Iris pigment epithelial cell (primary cell): ENCODE data around the gene TRPV4.
"Not testable (repeated sequence)": the region's sequence is repeated elsewhere in the genome, so short reads cannot be mapped to it uniquely, and the experiment has no call there.

Experiments used
- DNase-seq: peaks from one replicate; pipeline ENCODE4 v3.0.0-alpha.2; 2011; ENCODE audit warnings: low read depth

TRPV4 gene

DNA sequence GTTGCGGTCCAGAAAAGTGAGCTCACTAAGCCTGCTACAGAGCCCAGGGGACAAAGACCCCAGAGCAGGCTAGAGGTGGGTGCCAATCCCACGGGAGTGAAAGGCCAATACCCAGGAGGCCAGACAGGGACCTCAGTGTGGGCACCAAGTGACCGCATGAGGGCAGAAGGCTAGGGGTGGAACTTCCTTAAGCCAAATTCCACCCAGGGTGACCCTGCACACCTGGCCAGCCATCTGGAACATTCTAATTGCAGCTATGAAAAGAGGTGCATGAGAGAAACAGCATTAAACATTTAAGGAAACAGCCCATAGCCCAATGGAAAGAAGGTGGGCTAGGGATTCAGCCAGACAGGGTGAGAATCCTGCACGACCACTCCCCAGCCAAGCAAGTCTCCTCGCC is 27.8 kb upstream of the TRPV4 start:
- DNase-seq = no peak

DNA sequence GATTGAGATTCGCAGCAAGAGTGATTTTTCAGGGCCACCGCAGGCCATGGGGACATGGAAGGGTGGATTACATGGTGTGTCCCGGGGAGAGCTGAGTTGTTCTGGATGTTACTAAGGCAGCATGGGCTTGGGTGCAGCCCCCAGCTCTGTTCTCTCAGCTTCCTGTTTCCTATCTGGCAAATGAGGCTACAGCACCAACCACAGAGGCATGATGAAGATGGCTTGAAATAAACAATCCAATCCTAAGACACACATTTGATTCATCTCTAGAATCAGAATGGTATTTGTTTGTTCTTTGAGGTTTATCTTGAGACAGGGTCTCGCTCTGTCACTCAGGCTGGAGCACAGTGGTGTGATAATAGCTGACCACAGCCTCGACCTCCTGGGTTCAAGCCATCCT is 25.6 kb upstream of the TRPV4 start:
- peak; percentile 39 for DNase-seq

DNA sequence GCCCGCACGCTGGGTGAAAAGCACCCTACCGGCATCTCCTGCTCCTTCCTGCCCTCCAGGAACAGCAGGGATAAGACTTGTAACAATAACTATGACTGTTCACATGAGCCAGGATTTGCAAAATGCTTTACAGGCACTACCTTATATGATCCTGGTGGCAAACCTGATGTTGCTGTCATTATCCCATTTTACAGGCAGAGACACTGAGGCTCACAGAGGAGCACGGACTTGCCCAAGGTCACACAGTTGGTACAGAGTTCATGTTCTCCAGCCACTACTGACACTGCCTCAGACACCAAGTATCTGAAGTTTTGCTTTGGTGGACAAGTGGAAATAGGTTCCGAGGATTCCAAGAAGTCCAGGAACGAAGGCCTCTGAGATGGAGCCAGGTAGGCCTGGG is 24.5 kb upstream of the TRPV4 start:
- no peak for DNase-seq

DNA sequence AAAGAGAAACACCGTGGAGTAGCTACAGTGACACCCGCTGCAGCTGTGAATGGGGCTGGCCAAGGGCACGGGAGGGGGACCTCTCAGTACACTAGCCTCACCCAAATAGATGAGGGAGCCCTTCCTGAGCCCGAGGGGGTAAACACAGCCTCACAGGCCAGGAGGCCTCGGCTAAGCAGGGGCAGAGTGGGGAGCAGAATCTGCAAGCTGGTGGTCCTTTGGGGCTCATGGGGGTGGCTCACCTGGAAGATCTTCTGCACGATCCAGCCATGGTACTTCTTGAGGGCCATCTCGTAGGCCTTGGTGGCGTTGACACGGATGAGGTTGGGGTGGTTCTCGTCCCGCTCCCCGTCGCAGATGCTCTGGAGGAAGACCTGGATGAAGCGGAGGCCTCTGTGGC is 22.2 kb upstream of the TRPV4 start:
- DNase-seq = no peak

DNA sequence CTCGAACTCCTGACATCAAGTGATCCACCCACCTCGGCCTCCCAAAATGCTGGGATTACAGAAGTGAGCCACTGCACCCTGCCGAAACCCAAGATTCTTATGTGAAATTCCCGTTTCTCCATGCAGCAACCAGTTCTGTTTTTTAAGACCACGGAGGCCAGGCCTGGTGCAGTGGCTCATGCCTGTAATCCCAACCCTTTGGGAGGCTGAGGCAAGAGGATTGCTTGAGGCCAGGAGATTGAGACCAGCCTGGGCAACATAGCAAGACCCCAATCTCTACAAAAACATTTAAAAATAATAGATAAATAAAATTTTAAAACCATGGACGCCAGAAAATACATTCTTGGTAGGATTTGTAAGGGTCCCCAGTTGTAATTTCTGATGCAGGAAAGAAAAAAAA is 17.3 kb upstream of the TRPV4 start:
- DNase-seq = not testable (repeated sequence)

DNA sequence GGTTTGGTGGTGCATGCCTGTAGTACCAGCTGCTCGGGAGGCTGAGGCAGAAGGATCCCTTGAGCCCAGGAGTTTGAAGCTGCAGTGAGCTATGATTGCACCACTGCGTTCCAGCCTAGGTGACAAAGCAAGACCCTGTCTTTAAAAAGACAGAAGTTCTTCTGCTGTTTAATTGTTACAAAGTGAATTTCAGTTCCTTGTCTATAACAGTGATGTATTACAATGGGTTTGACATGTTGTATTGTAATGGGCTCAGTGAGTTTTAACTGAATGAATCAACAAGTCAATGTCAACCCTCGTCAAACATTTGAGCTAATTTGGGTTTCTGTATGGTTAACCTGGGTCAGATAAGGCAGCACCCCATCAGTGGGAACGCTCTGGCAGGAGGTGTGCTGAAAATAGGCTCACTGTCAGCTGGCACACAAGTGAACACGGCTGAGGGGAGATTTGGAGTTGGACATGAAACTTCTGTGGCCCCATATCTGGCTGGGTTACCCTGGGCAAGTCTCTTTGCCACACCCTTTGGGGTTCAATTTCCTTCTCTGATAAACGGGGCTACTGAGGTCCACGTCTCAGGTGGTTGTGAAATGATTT is 14.0 kb upstream of the TRPV4 start:
- DNase-seq = no peak

DNA sequence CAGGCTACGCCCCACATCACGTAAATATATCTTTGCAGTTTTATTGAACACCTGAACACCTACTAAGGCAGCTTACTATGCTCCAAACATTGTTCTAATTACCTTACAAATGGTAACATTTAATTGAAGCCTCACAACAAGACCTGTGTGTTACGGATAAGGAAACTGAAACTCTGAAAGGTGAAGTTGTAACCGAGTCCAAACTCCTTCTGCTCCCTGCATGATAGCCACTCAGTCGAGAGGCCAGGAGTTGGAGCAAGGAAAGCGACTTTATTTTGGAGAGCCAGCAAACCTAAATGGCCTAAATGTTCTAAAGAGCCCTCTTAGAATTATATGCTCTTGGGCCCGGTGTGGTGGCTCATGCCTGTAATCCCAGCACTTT is 12.6 kb upstream of the TRPV4 start:
- no peak for DNase-seq

DNA sequence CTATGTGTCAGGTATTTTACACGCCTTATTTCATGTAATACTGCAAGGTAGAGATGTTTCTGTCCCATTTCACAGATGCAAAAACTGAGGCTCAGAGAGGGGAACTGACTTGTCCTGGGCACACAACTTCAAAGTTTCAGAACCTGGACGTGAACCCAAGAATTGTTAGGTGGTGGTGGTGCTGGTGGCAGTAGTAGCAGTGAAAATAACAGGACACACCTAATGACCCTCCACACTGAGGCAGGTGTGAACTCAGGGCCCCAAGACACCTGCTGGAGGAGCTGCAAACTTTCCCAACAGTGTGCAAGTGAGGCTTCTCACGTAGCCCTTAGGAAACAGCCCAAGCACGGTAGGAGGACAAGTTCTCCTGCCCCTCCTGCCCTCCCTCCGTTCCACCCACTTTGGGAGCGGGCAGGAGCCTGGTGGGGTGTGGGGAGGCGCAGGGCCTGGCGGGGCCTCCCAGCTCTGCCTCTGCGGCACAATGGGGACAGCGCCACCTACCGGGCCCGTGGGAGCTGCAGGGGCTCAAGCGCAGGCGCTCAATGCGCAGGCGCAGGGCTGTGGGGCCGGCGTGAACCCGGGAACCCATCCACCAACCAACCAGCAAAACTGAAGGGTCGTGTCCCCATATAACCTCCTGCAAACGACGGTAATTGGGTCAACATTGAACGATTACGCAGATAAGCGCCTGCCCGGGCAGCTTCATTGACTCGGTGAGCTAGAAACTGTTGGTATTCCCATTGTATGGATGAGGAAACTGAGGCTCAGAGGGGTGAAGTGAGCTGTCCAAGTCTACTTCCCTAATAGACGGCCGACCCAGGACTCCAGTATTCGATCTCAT is 12.0 kb upstream of the TRPV4 start:
- peak; percentile 67 for DNase-seq

DNA sequence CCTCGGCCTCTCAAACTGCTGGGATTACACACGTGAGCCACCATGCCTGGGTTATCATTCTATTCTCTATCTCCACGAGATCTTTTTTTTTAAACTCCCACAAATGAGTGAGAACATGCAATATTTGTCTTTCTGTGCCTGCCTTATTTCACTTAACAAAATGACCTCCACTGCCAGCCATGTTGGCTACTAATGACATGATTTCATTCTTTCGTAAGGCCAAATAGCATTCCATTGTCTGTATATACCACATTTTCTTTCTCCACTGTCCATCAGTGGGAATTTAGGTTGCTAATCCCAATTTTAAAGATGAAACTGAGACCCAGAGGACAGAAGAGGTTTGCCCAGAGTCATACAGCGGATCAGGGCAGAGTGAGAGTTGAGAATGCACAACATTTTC is 10.9 kb upstream of the TRPV4 start:
- no peak for DNase-seq

DNA sequence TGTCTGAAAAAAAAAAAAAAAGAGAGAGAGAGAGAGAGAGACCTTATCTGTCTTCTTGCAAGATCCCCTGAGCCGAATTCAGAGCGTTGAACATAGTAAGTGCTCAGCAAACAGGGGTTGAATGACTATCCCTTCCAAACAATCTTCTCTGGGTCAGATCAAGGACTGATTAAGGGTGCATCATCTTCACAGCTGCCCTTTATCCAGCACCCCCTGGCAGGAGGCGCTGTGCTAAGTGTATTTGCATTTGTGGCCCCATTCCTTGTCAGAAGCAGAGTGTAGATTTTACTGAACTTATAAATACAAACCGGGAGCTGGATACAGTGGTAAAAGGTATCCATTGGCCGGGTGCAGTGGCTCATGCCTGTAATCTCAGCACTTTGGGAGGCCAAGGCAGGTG is 8.8 kb upstream of the TRPV4 start:
- no peak for DNase-seq

DNA sequence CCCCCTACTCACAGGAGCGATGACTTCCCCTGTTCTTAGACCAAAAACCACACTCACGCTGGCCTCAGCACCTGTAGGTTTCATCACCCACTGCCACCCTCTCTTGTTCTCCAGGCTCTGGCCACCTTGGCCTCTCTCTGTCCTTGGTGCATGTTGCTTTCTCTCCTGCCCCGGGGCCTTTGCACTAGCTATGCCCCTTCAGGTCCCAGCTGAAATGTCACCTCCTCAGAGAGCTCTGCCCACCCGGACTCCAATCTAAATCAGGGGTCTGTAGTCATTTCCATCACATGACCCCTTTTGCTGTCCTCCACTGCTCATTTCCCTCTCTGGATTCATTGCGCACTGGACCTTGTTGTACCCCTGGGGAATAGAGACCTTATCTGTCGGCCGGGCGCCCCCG is 8.2 kb upstream of the TRPV4 start:
- DNase-seq = no peak

DNA sequence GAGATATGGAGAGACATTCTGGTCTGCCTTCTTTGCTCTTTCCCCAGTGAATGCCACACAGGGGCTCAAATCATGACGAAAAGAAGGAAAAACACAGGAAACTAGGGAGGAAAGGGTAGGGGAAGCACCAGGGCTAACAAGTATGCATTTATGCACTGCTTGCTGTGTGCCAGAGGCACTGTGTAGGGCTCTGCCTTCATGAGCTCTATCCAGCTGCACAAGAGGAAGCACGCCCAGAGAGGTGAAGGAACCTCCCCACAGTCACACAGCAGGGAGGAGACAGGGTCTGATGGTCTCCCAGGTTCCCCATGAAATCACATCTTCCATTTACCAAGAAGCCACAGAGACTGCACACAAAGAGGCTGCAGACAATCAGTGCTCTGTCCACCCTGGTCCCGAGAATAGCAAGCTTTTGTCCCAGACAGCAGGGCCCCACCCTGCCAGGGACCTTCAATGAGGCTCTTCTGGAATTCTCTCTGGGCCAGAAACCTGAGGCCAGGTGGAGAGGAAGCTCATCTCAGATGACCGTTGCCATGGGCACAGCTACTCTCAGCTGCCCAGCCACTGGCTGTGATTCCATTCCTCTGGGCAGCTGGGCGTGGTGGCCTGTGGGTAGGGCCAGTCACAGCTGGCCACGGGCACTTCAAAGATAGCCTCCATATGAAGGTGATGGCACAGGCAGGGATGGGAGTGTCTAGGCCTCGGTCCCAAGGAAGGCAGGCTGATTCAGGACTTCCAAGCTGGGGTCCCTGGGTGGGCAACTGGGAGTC is 7.3 kb upstream of the TRPV4 start:
- no peak for DNase-seq

DNA sequence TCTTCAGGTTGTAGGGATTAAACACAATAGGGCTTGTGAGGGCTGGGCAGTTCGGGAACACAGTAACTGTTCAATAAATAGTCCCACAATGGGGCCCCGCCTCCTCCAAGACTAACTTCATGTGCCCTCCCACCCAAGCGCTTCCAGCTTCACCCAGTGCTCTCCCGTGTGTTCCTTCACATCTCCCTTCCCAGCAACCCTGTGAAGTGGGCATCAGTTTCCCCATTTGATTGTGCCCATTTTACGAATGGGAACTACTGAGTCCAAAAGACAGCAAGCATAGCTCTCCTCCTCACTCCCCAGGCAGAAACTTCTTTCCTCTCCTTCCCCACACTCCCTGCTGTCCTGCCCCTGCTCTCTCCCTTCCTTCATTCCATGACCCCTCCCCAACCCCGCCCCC is 6.2 kb upstream of the TRPV4 start:
- DNase-seq = no peak

DNA sequence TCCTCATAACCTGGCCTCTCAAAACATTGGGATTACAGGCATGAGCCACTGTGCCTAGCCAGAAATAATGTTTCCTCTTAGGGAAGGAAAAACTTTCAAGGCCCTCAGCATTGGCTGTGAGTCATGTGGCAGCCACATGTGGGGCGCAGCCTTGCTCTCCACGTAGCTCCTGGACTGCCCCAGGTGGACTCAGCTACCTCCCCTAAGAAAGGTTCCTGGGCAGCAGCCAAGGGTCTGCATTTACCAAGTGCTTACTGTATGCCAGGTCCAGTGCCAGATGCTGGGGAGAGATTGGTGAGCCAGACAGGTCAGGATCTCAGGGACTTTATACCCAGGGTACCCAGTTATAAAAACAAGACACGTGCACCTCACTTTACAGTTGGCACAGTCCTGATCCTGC is 3.7 kb upstream of the TRPV4 start:
- DNase-seq = peak; percentile 56

DNA sequence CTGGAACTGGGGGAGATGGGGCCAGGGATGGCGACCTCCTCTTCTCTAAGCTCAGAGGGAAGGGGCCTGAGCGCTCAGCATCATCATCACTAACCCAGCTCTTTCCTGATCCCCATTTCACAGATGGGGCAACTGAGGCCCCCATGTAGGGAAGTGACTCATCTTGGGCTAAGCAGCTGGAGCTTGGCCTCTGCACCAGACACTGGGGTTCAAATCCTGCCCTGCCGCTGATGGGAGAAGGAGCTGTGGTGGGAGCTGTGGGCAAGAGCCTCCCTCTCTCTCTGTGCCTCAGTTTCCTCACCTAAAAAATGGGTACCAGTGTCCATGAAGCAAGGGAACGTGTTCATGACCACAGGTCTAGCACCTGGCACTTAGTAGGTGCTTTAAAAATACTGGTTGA is 2.6 kb upstream of the TRPV4 start:
- no peak for DNase-seq

DNA sequence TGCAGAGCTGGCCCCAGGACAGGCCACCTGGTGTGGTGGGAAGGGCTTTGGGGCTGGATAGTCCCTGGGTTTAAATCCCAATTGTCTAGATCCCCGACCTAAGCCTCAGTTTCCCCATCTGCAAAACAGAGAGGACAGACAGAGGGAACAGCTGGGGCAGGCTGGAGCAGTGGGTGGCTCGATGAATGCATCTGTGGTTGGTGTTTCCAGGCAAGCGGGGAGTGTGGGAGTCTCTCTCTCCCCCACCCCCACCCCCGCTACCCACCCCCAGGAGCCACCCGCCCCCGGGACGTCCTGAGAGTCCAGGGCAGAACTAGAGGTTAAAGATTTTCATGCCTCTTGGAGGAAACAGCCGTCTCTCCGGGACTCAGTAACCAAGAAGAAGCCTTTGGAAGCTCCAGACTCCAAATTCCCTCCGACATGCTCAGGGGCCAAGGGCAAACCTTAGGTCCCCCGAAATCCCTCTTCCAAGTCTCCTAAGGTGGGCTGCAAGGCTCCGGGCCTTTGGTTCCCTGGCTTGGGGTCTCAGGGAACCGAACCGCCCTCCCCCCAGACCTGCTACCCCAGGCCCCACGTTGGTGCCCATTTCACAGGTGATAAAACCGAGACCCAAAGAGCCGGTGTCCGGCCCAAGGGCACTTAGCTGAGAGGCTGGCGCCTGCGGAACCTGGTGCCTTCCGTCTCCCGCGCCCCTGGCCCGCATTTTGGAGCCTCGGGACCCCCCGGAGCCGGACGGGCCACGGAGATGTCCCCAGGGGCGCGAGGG is 474 bp downstream of the TRPV4 start:
- DNase-seq = no peak

DNA sequence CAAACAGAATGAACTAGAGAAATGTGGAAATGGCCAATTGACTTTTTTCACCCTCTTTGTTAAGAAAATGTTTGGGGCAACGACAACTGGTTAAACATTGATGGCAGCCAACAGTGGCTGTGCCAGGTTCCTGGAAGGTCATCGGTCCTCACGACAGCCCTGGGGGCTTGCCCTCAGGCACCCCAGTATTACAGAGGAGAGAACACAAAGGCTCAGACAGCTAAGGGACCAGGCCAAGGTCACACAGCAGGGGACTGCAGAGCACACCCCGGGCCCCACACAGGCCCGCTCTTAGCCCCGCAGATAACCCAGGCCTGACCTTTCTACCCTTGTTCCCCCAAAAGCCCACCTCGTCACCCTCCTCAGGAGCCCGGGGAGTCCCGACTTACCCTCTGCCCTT is 1.3 kb downstream of the TRPV4 start:
- DNase-seq = no peak

DNA sequence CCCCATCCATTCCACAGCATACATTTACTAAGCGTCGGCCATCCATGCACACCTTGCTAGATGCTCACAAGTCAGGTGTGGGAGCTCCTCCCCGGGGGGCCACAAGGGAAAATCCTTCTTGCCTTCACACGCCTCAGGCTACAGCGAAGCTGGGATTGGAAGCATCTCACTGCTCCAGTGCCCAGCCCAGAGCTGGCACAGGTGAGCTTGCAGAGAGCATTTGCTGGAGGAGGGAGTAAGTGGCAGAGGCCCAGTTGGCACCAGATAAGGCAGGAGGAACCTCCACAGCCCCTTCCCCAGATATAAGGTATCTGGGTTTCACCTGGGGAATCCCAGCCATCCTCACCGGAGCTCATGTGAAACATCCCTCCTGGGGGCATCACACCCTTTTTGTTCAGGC is 1.8 kb downstream of the TRPV4 start:
- DNase-seq = no peak

DNA sequence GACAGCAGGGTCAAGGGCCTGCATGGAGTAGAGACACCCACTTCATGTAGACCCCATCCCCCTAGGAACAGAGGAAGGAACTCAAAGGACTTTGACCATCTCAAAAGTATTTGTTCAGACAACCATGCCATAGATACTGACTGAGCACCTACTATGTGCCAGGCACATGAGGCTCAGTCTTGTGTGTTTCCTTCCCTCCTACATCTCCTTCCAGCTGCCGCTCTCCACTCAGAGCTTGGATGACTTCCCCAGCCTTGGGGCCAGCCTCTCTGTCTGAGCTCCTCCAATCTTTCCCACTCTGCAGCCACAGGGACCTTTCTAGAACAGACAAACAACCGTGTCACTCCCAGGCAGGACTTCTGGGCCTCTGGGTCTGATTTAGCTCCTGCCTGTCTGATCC is 2.5 kb downstream of the TRPV4 start:
- no peak for DNase-seq

DNA sequence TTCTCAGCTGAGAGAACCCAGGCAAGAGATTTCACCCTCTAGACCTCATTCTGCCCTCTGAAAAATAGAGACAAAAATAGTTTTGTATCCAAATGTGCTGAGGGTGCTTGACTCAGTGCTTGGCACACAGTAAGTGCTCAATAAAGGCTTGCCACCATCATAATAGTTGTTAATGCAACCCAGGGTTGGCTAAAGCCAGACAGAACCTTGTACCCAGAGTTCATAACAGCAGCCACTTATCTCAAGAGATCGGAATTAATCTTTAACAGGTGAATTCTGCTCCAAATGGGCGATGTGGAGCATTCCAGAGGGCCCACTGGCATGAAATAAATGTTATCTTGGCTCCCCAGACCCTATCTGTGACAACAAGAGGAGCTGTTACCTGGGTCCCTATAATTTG is 2.9 kb downstream of the TRPV4 start:
- DNase-seq = no peak

DNA sequence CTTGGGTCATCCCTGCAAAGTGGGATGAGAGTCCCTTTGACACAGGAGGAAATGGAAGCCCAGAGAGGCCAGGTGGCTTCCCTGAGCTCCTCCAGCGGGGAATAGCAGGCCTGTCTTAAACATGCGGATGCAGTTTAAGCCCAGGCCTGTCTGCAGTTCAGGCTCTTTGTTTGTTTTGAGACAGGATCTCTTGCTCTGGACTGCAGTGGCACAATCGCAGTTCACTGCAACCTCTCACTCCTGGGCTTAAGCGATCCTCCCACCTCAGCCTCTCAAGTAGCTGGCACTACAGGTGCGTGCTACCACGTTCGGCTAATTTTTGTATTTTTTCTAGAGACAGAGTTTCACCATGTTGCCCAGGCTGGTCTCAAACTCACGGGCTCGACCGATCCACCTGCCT is 3.5 kb downstream of the TRPV4 start:
- no peak for DNase-seq

DNA sequence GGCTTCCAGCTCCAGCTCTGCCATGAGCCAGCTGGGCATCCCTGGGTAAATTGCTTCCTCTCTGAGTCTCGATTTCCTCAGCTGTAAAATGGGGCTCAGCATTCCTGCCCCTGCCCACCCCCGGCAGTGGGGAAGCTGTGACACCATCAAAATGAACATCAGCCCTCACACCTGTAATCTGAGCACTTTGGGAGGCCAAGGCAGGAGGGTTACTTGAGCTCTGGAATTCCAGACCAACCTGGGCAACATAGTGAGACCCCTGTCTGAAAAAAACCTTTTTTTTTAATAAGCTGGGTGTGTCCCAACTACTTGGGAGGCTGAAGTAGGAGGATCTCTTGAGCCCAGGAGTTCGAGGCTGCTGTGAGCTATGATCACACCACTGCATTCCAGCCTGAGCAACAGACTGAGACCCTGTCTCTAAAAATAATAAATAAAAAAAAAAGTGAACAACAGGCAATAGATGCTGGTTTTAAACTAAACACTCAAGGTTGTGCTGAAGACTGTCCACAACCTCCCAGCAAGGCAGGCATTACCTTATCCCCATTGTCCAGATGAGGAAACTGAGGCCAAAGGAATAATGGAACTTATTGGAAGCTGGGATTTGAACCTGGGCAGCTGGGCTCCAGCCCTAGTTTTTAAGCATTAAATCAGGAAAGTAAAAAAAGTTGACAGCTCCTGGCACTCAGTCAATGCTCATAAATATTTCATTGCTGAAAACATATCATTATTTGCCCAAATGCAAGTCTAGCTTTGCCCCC is 4.3 kb downstream of the TRPV4 start:
- no peak for DNase-seq
